Subcutaneous adipose tissue (tissue), 4 donors: ENCODE data around the gene ODAM. TPM values are rescaled to one million over a fixed set of nuclear protein-coding genes. Genes with fewer than 3 reads are reported as not detected.

ENCODE experiments used
- total RNA-seq, 4 donors: library from RNA; depleted of rRNA; stranded (reverse); fragments of >200 nt; gene quantifications; one replicate each; pipeline ENCODE4 v1.1.0, GENCODE V29; 2016
- TF ChIP-seq, protein P1 (sequence below): fragments of 450-650 bp; IDR thresholded peaks from one replicate; pipeline ENCODE4 v1.5.1; 2016; ENCODE audit warnings: low read depth, mild to moderate bottlenecking, control low read depth, antibody characterized with exemption, moderate library complexity

The ODAM gene
- total RNA-seq: not detected

DNA sequence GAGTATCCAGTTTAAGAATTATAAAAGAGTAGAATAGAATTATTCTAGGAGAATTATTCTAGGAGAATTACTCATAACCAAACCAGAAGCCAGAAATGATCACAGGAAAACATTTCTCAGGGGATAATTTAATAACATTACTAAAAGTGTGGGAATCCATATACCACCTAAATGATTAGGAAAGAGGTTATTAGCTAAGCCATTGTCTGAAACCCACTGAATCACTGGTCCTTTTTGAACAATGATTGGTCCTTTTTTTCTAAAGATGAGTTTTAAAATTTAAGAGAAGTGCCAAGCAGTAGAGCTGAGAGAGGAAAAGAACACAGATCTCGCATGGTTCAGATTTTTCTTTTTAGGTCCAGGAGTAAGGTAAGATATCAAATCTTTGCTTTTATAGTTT, at the start of gene ODAM:
TSS of gene ODAM (plus strand) at position 301 of the 400 bp plus-strand sequence. CDS start 819 bp downstream, outside the sequence.
- TF ChIP-seq, protein P1, sequence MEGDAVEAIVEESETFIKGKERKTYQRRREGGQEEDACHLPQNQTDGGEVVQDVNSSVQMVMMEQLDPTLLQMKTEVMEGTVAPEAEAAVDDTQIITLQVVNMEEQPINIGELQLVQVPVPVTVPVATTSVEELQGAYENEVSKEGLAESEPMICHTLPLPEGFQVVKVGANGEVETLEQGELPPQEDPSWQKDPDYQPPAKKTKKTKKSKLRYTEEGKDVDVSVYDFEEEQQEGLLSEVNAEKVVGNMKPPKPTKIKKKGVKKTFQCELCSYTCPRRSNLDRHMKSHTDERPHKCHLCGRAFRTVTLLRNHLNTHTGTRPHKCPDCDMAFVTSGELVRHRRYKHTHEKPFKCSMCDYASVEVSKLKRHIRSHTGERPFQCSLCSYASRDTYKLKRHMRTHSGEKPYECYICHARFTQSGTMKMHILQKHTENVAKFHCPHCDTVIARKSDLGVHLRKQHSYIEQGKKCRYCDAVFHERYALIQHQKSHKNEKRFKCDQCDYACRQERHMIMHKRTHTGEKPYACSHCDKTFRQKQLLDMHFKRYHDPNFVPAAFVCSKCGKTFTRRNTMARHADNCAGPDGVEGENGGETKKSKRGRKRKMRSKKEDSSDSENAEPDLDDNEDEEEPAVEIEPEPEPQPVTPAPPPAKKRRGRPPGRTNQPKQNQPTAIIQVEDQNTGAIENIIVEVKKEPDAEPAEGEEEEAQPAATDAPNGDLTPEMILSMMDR: no peak

DNA sequence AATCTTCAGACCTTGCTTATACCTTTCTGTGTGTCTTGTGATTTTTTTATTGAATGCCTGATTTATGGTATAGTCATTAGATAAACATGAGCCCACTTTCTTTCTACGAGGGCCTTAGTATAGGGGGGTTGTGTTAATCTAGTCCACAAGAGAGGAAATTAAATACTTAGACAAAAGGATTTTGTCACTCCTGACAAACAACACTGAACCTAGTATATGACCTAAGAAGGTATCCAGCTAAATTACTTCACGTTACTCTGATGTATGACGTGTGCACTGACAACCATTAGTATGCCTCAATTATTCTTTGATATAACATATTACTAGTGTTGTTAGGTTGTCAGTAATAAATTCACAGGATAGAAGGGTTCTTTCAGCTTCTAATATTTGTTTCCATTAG, 44.3 kb upstream of the ODAM start:
- TF ChIP-seq, protein P1: no peak

DNA sequence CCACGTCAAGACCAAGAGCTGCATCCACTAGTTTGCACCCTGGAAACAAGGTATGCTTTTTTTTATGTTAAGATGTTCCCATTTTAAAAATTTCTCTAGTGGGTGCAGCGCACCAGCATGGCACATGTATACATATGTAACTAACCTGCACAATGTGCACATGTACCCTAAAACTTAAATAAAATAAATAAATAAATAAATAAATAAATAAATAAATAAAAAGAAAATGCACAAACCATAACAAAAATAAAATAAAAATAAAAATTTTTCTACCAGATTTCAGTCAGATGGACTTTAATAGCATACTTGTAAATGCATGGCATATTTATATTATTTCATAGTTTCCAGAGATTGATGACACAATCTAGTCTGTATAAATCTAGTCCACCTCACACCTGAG, 43.4 kb upstream of the ODAM start:
- TF ChIP-seq, protein P1: no peak

GRCh38 chr4:70153937-70154336, 41.6 kb upstream of the ODAM start, which contains the start of gene PRR27:
Gene PRR27 (plus strand): TSS chr4:70154237. CDS start chr4:70154376, 139 bp downstream.
- TF ChIP-seq, protein P1: no peak

DNA sequence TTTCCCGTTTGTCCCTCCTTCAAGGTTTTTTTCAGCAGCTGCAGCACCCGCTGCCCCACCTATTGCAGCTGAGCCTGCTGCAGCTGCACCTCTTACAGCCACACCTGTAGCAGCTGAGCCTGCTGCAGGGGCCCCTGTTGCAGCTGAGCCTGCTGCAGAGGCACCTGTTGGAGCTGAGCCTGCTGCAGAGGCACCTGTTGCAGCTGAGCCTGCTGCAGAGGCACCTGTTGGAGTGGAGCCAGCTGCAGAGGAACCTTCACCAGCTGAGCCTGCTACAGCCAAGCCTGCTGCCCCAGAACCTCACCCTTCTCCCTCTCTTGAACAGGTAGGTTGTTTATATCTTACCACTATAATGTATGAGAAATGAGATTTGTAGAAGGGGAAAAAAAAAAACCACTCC, 36.9 kb upstream of the ODAM start:
- TF ChIP-seq, protein P1: no peak

GRCh38 chr4:70177090-70177489, 18.4 kb upstream of the ODAM start:
- TF ChIP-seq, protein P1: no peak

- TF ChIP-seq, protein P1: no peak
Observed at GRCh38 chr4:70178075-70178660, 17.4 kb upstream of the ODAM start.
